ENCODE data around the gene RNU1-4.
"Not testable (repeated sequence)": the region's sequence is repeated elsewhere in the genome, so short reads cannot be mapped to it uniquely, and the experiment has no call there.

RNU1-4 gene

GRCh38 chr1:16732254-16732896 lies 7.9 kb upstream of the RNU1-4 start:
- not testable (repeated sequence) for DNase-seq

GRCh38 chr1:16741230-16741629 lies 914 bp downstream of the RNU1-4 start:
- not testable (repeated sequence) for DNase-seq

GRCh38 chr1:16747660-16748059 lies 7.3 kb downstream of the RNU1-4 start:
- DNase-seq = not testable (repeated sequence)

GRCh38 chr1:16748710-16749109 lies 8.4 kb downstream of the RNU1-4 start:
- not testable (repeated sequence) for DNase-seq

GRCh38 chr1:16749910-16750888 lies 9.9 kb downstream of the RNU1-4 start:
- not testable (repeated sequence) for DNase-seq

- not testable (repeated sequence) for DNase-seq
Observed at GRCh38 chr1:16752770-16753169, 12.5 kb downstream of the RNU1-4 start.

- not testable (repeated sequence) for DNase-seq
Observed at GRCh38 chr1:16755385-16755784, 15.1 kb downstream of the RNU1-4 start.

GRCh38 chr1:16755932-16756331 lies 15.6 kb downstream of the RNU1-4 start:
- not testable (repeated sequence) for DNase-seq

GRCh38 chr1:16757574-16757973 lies 17.3 kb downstream of the RNU1-4 start:
- DNase-seq = not testable (repeated sequence)

- not testable (repeated sequence) for DNase-seq
Observed at GRCh38 chr1:16758060-16758459, 17.7 kb downstream of the RNU1-4 start.

- not testable (repeated sequence) for DNase-seq
Observed at GRCh38 chr1:16759041-16759493, 18.8 kb downstream of the RNU1-4 start.

- DNase-seq = not testable (repeated sequence)
Observed at GRCh38 chr1:16759650-16760455, 19.5 kb downstream of the RNU1-4 start.

- not testable (repeated sequence) for DNase-seq
Observed at GRCh38 chr1:16760456-16760765, 20.1 kb downstream of the RNU1-4 start.

GRCh38 chr1:16760801-16761200 lies 20.5 kb downstream of the RNU1-4 start:
- not testable (repeated sequence) for DNase-seq

GRCh38 chr1:16764248-16764819 lies 24.0 kb downstream of the RNU1-4 start:
- not testable (repeated sequence) for DNase-seq

- DNase-seq = not testable (repeated sequence)
Observed at GRCh38 chr1:16764820-16765655, 24.7 kb downstream of the RNU1-4 start.

GRCh38 chr1:16765731-16766605 lies 25.7 kb downstream of the RNU1-4 start:
- DNase-seq = not testable (repeated sequence)

GRCh38 chr1:16766689-16767256 lies 26.5 kb downstream of the RNU1-4 start:
- not testable (repeated sequence) for DNase-seq

- DNase-seq = not testable (repeated sequence)
Observed at GRCh38 chr1:16770139-16770759, 29.9 kb downstream of the RNU1-4 start.

Data from hematopoietic multipotent progenitor cell treated with erythropoietin and hydrocortisone succinate and interleukin-3 and kit ligand, for 6 days (in vitro differentiated cells).